GM12864 (cell line): ENCODE data around the gene VPS13D.

Source experiments
- DNase-seq: peaks from one replicate; pipeline ENCODE4 v3.0.0-alpha.2; 2011; ENCODE audit warnings: low read depth
- H3K4me3 ChIP-seq: 2 replicates; pipeline ENCODE4 v1.5.1; 2011; ENCODE audit warnings: mild to moderate bottlenecking, low read depth, low read length, control low read depth
- TF ChIP-seq, protein P1 (sequence below): IDR thresholded peaks from 2 replicates; pipeline ENCODE4 v1.5.1; 2011; ENCODE audit warnings: low read depth, mild to moderate bottlenecking, moderate library complexity, low read length, control low read depth, inconsistent platforms; ENCODE audit errors: missing control alignments

The VPS13D gene

DNA sequence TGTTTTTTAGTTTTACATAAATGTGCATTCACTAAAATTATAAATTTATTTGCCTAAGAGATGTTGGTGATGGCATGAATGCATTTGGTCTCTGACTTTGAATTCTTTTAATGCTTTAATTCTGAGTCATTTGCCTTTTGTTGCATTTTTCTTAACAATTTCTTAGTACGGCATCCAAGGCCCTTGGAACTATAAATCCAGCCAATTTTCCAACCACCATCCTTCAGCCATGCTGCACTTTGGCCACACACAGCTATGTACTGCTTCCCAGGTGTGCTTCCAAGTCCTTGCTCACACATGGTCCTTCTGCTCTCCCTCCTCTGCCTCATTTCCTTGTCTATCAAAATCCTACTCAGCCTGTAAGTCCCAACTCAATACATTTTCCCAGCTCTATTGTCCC, 227.1 kb downstream of the VPS13D start:
- TF ChIP-seq, protein P1, sequence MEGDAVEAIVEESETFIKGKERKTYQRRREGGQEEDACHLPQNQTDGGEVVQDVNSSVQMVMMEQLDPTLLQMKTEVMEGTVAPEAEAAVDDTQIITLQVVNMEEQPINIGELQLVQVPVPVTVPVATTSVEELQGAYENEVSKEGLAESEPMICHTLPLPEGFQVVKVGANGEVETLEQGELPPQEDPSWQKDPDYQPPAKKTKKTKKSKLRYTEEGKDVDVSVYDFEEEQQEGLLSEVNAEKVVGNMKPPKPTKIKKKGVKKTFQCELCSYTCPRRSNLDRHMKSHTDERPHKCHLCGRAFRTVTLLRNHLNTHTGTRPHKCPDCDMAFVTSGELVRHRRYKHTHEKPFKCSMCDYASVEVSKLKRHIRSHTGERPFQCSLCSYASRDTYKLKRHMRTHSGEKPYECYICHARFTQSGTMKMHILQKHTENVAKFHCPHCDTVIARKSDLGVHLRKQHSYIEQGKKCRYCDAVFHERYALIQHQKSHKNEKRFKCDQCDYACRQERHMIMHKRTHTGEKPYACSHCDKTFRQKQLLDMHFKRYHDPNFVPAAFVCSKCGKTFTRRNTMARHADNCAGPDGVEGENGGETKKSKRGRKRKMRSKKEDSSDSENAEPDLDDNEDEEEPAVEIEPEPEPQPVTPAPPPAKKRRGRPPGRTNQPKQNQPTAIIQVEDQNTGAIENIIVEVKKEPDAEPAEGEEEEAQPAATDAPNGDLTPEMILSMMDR = no peak
- no peak overlapping the region for H3K4me3 ChIP-seq
- no peak for DNase-seq

DNA sequence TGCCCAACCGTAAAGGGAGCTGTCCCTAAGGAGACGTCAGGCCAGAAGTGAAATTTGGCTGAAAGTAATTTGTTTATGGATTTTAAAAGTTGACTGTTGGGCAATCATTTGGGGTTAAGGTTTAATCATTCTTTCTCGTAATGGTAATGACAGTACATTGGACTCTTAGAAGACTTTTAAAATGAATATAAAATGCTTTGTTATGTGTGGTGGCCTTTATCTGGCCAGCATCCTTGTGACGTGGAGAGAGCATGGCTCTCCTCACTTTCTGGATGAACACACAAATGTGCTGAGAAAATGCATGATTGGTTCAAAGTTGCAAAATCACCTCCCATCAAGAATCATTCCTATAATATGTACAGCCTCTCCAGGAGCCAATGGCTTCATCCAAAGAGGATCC, 227.9 kb downstream of the VPS13D start:
- TF ChIP-seq, protein P1 = no peak
- DNase-seq = no peak
- H3K4me3 ChIP-seq = no peak overlapping the region

- H3K4me3 ChIP-seq = no peak overlapping the region
- no peak for DNase-seq
- TF ChIP-seq, protein P1 = no peak
These were observed 228.7 kb downstream of the VPS13D start for GRCh38 chr1:12458571-12458970.

GRCh38 chr1:12460121-12460520, 230.3 kb downstream of the VPS13D start:
- no peak overlapping the region for H3K4me3 ChIP-seq
- DNase-seq = no peak
- TF ChIP-seq, protein P1 = no peak

DNA sequence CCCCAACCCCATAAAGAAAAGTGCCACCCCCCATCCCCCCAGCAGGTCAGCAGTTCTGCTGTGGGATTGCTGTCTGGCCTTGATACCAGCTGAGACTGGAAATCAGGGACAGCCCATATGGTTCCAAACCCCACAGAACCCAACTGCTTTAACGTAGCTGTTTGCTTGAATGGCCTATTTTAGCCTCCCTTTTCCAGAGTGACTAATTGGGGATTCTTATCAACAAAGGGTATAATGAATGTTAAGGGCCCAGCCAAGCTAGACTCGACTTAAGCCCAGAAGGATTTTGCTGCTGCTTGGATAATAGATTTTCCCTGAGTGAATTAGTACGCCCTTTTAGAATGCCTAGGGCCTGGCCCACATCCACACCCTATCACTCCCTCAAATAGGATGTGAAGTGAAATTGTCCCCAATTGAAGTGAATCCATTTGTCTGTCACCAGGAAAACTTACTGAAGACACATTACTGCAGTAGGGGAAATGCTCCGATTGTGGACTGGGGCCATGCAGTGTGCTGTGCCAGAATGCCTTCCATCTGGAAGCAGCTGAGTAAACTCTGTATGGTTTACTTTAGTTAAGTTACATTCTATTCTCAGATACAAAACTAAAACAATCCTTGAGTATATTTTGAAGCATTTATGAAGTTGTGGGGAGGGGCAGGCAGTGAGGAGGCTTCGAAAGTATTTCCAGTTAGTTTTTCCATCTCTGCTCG, 231.2 kb downstream of the VPS13D start:
- no peak for DNase-seq
- H3K4me3 ChIP-seq = no peak overlapping the region
- TF ChIP-seq, protein P1 = no peak

- TF ChIP-seq, protein P1 = no peak
- no peak overlapping the region for H3K4me3 ChIP-seq
- no peak for DNase-seq
These were observed 231.9 kb downstream of the VPS13D start for GRCh38 chr1:12461754-12462153.

DNA sequence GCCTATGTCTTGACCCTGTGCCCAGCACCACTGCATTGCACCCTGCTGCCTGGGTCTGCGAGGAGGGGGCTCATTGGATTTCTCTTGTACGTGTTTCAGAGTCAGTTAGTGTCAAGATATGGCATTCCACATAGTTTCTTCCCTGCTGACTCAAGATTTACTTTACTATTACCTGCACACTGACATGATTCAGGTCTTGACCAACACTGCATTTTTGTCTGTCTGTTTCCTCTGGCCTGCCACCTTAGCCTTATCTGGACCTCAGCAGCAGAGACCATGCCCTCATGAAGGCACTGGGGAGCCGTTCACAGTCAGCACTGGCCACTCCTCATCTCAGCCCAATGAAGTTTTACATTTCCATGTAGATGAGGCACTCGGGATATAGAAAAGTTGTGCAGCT, 232.8 kb downstream of the VPS13D start:
- no peak overlapping the region for H3K4me3 ChIP-seq
- DNase-seq = no peak
- TF ChIP-seq, protein P1 = no peak
